IPS DF 6.9 (cell line): ENCODE measurements around the gene FBN1.

Experiments used
- DNase-seq: peaks from one replicate; pipeline ENCODE4 v3.0.0-alpha.2; 2013; ENCODE audit warnings: low read depth, low spot score
- H3K27ac ChIP-seq: one replicate; pipeline ENCODE4 v1.5.1; 2013; ENCODE audit warnings: low read length, control low read depth
- H3K27me3 ChIP-seq: 2 replicates; pipeline ENCODE4 v1.6.1; 2013; ENCODE audit warnings: mild to moderate bottlenecking, low read length; ENCODE audit not compliant: control insufficient read depth, insufficient read depth
- H3K36me3 ChIP-seq: 2 replicates; pipeline ENCODE4 v1.6.1; 2013; ENCODE audit warnings: low read length; ENCODE audit not compliant: control insufficient read depth, insufficient read depth
- H3K4me1 ChIP-seq: 2 replicates; pipeline ENCODE4 v1.6.1; 2013; ENCODE audit warnings: low read length; ENCODE audit not compliant: control insufficient read depth, insufficient read depth
- H3K4me3 ChIP-seq: 2 replicates; pipeline ENCODE4 v1.5.1; 2013; ENCODE audit warnings: mild to moderate bottlenecking, low read length
- H3K9me3 ChIP-seq: 2 replicates; pipeline ENCODE4 v1.6.1; 2013; ENCODE audit warnings: low read length, inconsistent platforms; ENCODE audit not compliant: control insufficient read depth, insufficient read depth
- WGBS: extraction: QIAGEN DNeasy Blood & Tissue Kit; methylation state at CpG from one replicate; pipeline ENCODE4 v1.1.7; 2013; ENCODE audit warnings: mixed read lengths, missing lambda C conversion rate; ENCODE audit not compliant: insufficient read length, insufficient coverage; 5-methylcytosine and 5-hydroxymethylcytosine counted together

FBN1 gene

DNA sequence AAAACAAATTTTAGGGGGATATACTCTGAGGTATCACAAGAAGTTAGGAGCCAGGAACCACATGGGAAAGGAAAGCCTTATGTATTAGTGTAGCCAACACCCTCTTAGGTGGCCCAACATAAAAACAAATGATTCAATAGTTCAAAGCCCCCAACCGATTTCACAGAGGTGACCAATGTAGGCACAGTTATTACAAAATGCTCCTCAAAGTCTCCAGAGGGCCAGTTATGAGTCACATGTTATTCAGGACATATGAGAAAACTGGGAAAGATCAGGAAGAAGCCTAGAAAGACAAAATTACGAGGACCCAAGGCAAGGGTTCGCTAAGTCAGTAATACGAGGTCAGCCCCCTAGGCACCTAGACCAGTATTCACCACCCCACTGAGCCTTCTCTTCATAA is 29.9 kb upstream of the FBN1 start:
- no CpG with 5 or more reads among the region's 4 CpGs for WGBS
- no peaks in the 10 kb centered on the region for H3K4me1 ChIP-seq
- DNase-seq, result no peak

DNA sequence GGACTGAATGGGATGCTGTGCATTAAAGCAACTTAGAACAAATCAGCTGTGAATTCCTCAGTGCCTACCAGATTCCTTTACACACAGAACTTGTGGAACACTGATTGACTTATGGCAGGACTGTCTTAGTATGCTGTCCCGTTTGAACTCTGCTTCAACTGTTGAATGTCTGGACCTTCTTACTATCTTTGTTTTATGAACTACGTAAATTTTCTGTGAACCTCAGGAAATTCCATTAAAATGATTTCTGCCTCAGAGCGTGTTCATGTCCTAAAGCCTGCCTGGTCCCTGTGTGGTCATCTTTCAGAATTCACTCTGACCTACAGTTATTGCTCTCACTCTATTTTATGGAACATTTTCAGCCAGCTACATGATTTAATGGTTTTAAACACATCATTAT is 29.4 kb upstream of the FBN1 start:
- Histone ChIP-seq H3K36me3 (no peaks in the 10 kb centered on the region), H3K4me3 (no peak overlapping the region), H3K27ac (no peak overlapping the region), H3K27me3 (no peaks in the 10 kb centered on the region), H3K4me1 (no peaks in the 10 kb centered on the region), H3K9me3 (no peaks in the 10 kb centered on the region)
- DNase-seq, result no peak
- no CpG with 5 or more reads among the region's 3 CpGs for WGBS

More for the DNA sequence above, 29.9 kb upstream of the FBN1 start:
- H3K9me3 ChIP-seq, result no peaks in the 10 kb centered on the region
- H3K36me3 ChIP-seq, result no peaks in the 10 kb centered on the region
- H3K4me3 ChIP-seq, result no peak overlapping the region
- H3K27ac ChIP-seq, result no peak overlapping the region
- no peaks in the 10 kb centered on the region for H3K27me3 ChIP-seq

DNA sequence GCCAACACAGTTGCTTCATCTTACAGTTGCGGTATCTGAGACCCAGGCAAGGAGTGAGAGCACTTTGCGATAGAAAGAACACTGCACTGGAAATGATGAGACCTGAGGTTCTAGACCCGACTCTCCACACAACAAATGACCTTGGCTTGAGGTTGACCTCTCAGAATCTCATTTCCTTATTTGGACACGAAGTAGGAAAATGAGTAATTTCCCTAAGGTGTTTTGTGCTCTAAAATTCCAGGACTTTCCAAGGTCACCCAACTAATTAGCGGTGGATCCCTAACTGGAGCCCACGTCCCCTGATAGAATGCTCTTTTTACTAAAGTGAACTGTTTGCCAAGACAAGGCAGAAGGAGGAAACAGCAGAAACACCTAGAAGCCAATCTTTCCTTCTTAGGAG is 26.7 kb upstream of the FBN1 start:
- H3K27ac ChIP-seq, result no peak overlapping the region

GRCh38 chr15:48671103-48672022 is 25.9 kb upstream of the FBN1 start:
- Histone ChIP-seq H3K4me3 (no peak overlapping the region), H3K4me1 (no peaks in the 10 kb centered on the region), H3K9me3 (no peaks in the 10 kb centered on the region), H3K27me3 (no peaks in the 10 kb centered on the region), H3K36me3 (no peaks in the 10 kb centered on the region), H3K27ac (no peak overlapping the region)
- WGBS, result no CpG with 5 or more reads among the region's 6 CpGs
- DNase-seq, result no peak

More for the DNA sequence above, 26.7 kb upstream of the FBN1 start:
- Histone ChIP-seq H3K36me3 (no peaks in the 10 kb centered on the region), H3K4me1 (no peaks in the 10 kb centered on the region), H3K9me3 (no peaks in the 10 kb centered on the region), H3K27me3 (no peaks in the 10 kb centered on the region), H3K4me3 (no peak overlapping the region)
- no CpG with 5 or more reads among the region's 6 CpGs for WGBS
- no peak for DNase-seq

DNA sequence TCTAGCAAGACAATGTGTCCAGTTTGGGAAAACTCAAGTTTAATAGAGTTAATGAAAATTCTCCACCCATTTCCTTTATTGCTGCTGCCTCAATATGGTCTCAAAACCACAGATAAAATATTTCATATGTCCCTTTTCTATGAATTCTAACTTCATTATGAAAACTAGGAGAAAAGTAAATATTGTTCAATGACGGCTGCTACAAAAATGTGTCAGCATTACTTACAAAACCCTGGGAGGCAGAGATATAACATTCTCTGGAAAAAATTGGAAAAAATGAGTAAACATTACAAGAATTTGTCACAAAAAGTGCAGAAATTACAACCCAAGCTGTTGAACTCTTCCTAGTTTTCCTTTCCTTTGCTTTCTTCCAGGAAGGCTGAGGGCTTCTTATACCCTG is 22.2 kb upstream of the FBN1 start:
- H3K4me1 ChIP-seq, result no peaks in the 10 kb centered on the region
- no peaks in the 10 kb centered on the region for H3K9me3 ChIP-seq
- H3K27me3 ChIP-seq, result no peaks in the 10 kb centered on the region
- H3K4me3 ChIP-seq, result no peak overlapping the region
- DNase-seq, result no peak
- H3K36me3 ChIP-seq, result no peaks in the 10 kb centered on the region
- no CpG with 5 or more reads among the region's 1 CpG for WGBS
- H3K27ac ChIP-seq, result no peak overlapping the region

GRCh38 chr15:48664436-48664835 is 18.9 kb upstream of the FBN1 start:
- no peak overlapping the region for H3K4me3 ChIP-seq
- H3K27me3 ChIP-seq, result no peaks in the 10 kb centered on the region
- no peak for DNase-seq
- H3K9me3 ChIP-seq, result no peaks in the 10 kb centered on the region
- no peaks in the 10 kb centered on the region for H3K36me3 ChIP-seq
- no peak overlapping the region for H3K27ac ChIP-seq
- H3K4me1 ChIP-seq, result no peaks in the 10 kb centered on the region
- WGBS, result no CpG with 5 or more reads among the region's 1 CpG

GRCh38 chr15:48657950-48658591 is 12.6 kb upstream of the FBN1 start:
- Histone ChIP-seq H3K4me1 (no peaks in the 10 kb centered on the region), H3K9me3 (no peaks in the 10 kb centered on the region), H3K4me3 (no peak overlapping the region), H3K27ac (no peak overlapping the region), H3K27me3 (no peaks in the 10 kb centered on the region), H3K36me3 (no peaks in the 10 kb centered on the region)
- WGBS, result no CpG with 5 or more reads among the region's 7 CpGs
- DNase-seq, result no peak

DNA sequence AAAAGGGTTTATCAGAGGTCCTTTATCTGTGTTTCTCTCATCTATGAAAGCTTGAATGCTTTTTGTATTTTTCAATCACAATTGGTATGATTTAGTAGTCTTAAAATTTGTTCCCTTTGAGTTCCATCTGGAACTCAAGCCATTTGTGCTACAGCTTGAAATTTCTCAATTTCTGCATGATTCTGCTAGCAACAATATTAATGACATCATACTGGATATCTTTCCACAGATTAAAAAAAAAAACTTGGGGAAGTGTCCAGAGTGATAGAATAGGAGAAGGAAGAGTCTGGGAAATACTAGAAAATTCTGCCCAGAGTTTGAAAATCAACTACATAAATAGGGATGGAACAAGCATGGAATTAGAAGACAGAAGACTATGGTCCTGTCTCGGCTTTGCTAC is 9.3 kb upstream of the FBN1 start:
- no peak for DNase-seq
- Histone ChIP-seq H3K27me3 (no peaks in the 10 kb centered on the region), H3K27ac (no peak overlapping the region), H3K36me3 (no peaks in the 10 kb centered on the region), H3K9me3 (no peaks in the 10 kb centered on the region), H3K4me1 (no peaks in the 10 kb centered on the region), H3K4me3 (no peak overlapping the region)
- WGBS, result no CpG with 5 or more reads among the region's 1 CpG

- Histone ChIP-seq H3K4me1 (no peaks in the 10 kb centered on the region), H3K27me3 (no peaks in the 10 kb centered on the region), H3K27ac (no peak overlapping the region), H3K4me3 (no peak overlapping the region), H3K9me3 (no peaks in the 10 kb centered on the region), H3K36me3 (no peaks in the 10 kb centered on the region)
- no CpG with 5 or more reads among the region's 9 CpGs for WGBS
- DNase-seq, result no peak
Observed at GRCh38 chr15:48653913-48654670, 8.6 kb upstream of the FBN1 start.

DNA sequence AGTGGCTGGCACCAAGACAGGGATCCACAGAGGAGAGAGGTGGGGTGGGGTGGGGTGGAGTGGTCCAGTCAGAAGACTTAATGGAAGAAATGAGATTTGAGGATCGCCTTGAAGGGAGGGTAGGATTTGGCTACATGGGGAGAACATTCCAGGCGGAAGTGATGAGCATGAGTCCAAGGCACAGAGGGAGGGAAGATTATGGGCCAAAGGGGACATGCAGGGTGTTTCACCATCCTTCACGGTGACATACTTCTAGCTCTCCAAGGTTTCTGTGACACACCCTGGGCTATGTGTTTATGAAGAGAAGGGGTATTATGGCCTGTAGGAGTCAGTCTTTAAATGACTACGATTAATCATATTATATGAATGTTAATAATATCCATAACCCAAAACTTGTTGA is 7.7 kb upstream of the FBN1 start:
- no CpG with 5 or more reads among the region's 4 CpGs for WGBS

More for the DNA sequence above, 7.7 kb upstream of the FBN1 start:
- H3K36me3 ChIP-seq, result no peaks in the 10 kb centered on the region
- no peaks in the 10 kb centered on the region for H3K4me1 ChIP-seq
- no peak for DNase-seq
- H3K27ac ChIP-seq, result no peak overlapping the region
- no peaks in the 10 kb centered on the region for H3K27me3 ChIP-seq
- no peaks in the 10 kb centered on the region for H3K9me3 ChIP-seq
- no peak overlapping the region for H3K4me3 ChIP-seq
